Stimulated activated CD4-positive, alpha-beta T cell treated with anti-CD3 and anti-CD28 coated beads, TNF-alpha, amount 100 ng/mL, for 4 hours (primary cell): ENCODE results near the gene SLC26A2.

Experiments used
- DNase-seq, 3 experiments: peaks; one replicate each; pipeline ENCODE4 v3.0.0-alpha.2; 2020; ENCODE audit warnings: low read depth in 3 of 3

Gene SLC26A2

DNA sequence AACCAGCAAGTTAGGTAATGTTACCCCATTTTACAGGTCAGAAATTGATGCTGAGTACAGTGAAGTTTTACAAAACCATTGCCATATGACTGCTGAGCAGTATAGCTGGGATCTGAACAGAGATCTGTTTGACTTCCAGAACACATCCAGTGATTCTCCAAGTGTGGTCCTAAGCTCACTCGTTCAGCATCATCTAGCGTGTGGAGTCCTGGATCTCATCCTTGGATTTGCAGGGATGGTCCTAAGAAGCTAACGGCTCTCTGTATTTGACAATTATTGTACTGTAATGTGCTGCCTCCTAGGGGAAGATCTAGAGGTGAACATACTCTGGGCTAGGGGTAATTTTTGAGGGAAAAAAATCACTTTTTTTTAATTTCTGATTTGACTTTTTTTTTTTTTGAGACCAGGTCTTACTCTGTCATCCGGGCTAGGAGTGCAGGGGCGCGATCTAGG lies 1.4 kb downstream of the SLC26A2 start:
- no peak for DNase-seq

DNA sequence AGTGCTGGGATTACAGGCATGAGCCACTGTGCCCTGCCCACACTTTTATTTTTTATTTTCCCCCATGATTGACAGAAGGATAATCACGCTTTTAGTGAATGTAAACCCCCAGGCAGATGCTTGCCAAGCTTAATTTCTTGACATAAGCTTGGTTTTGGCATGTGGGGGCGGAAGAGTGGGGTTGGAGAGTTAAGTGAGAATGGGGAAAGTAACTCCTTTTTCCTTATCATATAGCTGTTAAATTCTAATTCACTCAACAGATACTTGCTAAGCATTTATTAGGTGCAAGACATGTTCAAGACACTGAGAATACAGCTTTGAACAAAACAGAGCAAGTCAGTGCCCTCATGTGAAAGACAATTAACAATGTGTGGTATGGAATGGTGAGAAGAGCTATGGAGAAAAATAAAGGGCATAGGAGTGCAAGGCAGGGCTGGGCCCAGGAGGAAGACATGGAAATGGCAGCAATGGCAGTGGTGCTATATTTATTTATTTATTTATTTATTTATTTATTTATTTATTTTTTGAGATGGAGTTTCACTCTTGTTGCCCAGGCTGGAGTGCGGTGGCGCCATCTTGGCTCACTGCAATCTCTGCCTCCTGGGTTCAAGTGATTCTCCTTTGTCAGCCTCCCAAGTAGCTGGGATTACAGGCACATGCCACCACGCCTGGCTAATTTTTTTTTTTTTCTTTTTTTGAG lies 2.2 kb downstream of the SLC26A2 start:
- no peak for DNase-seq

DNA sequence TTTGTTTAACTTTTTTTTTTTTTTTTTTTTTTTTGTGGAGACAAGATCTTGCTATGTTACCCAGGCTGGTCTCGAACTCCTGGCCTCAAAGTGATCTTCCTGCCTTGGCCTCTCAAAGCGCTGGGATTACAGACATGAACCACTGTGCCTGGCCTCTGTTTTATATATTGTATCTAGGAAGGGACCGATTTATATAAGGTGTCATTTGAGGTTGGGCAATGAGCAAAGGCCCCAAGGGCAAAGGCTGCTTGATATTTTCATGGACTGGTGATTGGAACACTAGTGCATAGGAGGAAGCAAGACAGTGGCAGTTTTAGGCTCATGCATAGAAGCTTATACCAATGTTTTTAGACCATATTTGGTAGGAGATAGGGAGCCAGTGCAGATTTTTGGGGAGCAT lies 3.2 kb downstream of the SLC26A2 start:
- DNase-seq = no peak

GRCh38 chr5:149966946-149967345 lies 6.4 kb downstream of the SLC26A2 start:
- DNase-seq = no peak

DNA sequence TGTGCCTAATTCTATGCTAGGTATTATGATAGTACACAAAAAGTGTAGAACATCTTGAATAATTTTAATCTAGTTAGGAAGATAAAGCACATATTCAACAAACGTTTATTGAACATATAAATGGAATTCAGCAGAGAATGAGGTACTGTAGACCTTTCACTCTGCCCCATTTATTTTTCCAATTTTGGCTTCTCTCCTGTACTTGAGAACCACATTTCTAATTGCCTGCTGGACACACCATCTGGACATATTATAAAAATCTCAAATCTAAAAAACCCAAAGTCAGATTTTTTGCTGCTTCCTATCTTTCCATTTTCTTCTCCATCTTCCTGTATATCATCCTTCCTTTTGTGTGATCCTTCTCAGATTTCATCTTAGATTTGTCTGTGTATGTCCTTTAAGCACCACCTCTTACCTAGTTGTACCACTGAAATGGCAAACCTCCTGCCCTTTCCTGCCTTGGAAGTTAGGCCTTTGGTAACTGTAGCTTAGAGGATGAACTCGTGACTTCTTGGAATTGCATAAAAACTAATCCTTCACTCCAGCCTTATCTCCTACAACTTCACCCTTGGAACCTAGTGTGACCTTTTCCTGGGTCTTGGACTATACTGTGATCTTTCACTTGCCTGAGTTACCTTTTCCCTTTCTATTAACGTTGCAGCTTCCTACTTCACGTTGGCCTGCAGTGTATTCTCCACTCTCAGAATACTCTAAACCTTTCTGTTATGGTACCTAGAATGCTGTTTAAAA lies 8.8 kb downstream of the SLC26A2 start:
- no peak for DNase-seq

DNA sequence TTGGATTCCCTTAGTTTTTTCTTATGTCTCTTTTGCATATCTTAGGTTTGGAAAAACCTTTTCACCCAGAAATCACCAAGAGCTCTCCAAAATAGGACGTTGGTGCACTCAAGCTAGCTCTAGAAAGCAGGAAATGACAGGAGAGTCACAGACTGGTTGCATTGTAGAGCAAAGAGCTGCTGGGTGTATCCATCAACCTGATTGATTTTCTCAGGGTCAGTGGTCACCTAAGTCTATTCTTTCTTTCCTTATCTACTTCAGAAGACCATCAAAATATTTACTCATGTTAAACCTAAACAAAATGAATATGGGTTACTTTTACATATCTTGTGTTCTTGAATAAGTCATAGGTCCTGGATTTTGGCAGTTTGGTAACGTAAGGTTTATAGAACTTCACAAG lies 14.9 kb downstream of the SLC26A2 start:
- DNase-seq = no peak

GRCh38 chr5:149979896-149980295 lies 19.3 kb downstream of the SLC26A2 start:
- DNase-seq = no peak

GRCh38 chr5:149981206-149981605 lies 20.6 kb downstream of the SLC26A2 start:
- no peak for DNase-seq

DNA sequence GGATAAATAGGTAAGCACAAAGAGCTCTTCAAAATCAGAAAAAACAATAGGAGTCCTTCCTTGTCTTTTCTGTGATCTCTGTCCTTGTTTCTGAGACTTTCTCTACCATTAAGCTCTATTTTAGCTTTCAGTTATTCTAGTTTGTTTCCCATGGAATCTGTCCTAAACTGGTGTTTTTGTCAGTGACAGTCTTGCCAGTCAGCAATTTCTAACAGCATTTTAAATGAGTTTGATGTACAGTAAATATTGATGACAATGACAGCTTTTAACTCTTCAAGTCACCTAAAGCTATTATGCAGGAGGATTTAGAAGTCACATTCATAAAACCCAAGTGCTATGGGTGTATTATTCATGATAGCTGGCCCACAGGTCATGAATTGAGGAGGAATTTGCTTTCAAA lies 21.9 kb downstream of the SLC26A2 start:
- no peak for DNase-seq

GRCh38 chr5:149988126-149988525 lies 27.6 kb downstream of the SLC26A2 start:
- no peak for DNase-seq

- peak; percentile 28 to 52 (median 50) for DNase-seq
These were observed 30.2 kb downstream of the SLC26A2 start for GRCh38 chr5:149990518-149991376.

DNA sequence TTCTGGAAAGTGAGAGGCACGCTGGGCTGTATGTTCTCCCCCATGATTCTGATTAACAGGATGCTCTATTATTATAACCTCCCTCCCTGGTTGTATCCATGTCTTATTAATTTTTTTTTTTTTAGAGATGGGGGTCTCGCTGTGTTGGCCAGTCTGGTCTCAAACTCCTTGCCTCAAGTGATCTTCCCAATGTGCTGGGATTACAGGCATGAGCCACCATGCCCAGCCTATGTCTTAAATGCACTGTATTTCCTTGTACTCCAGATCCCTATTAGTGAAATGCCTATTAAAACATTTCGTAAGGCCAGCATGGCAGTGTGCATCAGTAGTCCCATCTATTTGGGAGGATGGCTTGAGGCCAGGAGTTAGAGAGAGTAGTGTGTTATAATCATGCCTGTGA lies 32.9 kb downstream of the SLC26A2 start:
- DNase-seq = no peak

GRCh38 chr5:149995385-149996204 lies 35.0 kb downstream of the SLC26A2 start:
- DNase-seq = no peak

- no peak for DNase-seq
These were observed 35.8 kb downstream of the SLC26A2 start for GRCh38 chr5:149996205-149996890.

- DNase-seq = no peak
These were observed 37.7 kb downstream of the SLC26A2 start for GRCh38 chr5:149998281-149998680.

DNA sequence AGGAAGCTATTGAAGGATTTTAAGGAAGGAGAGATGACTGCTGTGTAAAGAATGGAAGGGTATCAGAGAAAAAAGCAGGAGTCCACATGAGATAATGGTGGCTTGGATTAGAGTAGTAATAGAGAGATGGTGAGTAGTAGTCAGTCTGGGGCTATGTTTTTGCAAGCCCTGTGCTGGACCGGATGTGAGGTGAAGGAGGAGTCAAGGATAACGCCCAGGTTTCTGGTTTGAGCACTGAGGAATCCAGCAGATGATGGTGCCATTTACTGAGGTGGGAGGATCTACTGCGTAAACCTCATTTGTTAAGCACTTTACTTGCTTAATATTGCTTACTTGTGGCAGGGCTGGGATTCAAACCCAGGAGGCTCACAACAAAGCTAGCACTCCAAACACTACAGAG lies 38.8 kb downstream of the SLC26A2 start:
- DNase-seq = no peak

DNA sequence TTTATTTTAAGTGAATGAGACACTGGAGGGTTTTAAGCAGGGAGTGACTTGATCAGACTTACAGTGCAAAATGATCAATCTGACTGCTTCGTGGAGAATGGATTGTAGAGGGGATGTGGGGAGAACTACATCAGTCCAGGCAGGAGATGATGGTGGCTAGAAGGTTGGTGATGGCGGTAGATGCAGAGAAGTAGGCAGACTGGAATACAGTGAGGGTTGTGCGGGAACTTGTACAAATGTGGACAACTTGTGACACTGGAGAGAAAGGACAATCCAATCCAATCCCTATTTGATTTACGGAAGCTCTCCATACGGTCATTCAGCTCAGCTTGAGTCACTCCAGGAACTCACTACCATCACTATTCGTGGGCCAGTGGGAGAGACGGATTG lies 39.3 kb downstream of the SLC26A2 start:
- DNase-seq = no peak

- peak; percentile 58 to 78 (median 61) for DNase-seq
These were observed 39.9 kb downstream of the SLC26A2 start, which contains the start of the genes HMGXB3 and TIGD6 for GRCh38 chr5:150000256-150000989. Gene HMGXB3, plus strand, starts transcription at chr5:150000739. Its CDS starts 4,114 bp downstream, at chr5:150004853. Gene TIGD6, minus strand, starts transcription at chr5:150000654. Its CDS starts 4,306 bp downstream, at chr5:149996348.

- DNase-seq = peak in 2 of 3 experiments; percentile 2 to 10
These were observed 40.6 kb downstream of the SLC26A2 start for GRCh38 chr5:150000990-150001659.
